Fibroblast of pulmonary artery (primary cell): Measurements from ENCODE around the gene SMCO2.

Source experiments
- DNase-seq: peaks from one replicate; pipeline ENCODE4 v3.0.0-alpha.2; 2010; ENCODE audit warnings: low read depth
- H3K4me3 ChIP-seq: replicated peaks from 2 replicates; pipeline ENCODE4 v1.5.1; 2011; ENCODE audit warnings: low read depth, mild to moderate bottlenecking, control low read depth, low read length, moderate library complexity
- CTCF ChIP-seq: IDR thresholded peaks from 2 replicates; pipeline ENCODE4 v1.5.1; 2011; ENCODE audit warnings: mild to moderate bottlenecking, control low read depth, low read length, inconsistent platforms; ENCODE audit errors: missing control alignments

The SMCO2 gene

DNA sequence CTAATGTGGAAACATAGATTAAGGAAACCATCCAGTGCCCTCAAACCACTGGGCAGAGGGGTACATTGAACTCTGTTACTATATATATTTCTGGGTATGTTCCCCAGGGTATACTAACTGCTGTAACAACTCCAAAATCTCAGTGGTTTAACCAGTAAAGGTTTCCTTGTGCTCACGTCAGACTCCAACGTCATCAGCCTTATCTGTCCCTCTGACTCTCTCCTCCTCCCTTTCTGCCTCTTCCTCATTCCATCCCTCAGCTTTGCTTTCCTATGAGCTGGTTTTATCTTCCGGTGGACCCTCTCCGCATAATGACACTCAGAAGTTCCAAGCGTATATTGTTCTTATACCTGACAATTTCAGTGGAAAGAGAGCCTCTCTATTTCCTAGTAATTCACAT lies 21.2 kb upstream of the SMCO2 start:
- TF ChIP-seq CTCF, result no peak
- DNase-seq, result peak; percentile 84
- H3K4me3 ChIP-seq, result no peak overlapping the region

DNA sequence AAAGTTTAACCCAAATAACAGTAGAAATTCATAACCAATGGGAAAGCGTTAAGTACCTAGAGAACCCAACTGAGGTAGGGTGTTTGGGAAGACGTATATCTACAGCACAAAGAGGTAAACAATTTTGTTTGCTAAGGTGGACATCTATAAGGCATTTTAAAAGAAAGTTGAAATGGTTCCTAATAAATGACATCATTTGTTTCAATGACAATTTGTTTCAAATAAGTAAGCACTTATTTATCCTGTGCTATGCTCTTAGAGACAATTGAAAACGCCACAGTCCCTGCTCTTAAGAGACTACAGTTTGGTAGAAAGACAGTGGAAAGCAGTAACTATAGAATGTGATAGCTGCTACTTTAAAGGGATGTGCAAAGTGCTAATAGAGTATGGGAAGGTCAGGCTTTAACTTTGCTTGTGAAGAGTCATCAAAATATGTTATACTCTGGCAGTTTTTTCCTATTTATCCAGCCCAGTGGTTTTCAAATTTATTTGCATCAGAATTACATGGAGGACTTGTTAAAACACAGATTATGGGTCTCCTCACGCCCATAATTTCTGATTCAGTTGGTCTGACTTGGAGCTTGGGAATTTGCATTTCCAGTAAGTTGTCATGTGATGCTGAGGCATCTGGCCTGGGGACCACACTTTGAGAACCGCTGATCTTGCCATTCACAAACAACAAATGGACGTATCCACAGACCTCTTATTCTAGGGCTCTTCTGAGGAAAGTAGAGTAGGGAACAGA lies 19.6 kb upstream of the SMCO2 start:
- DNase-seq, result no peak
- TF ChIP-seq CTCF, result no peak
- H3K4me3 ChIP-seq, result no peak overlapping the region

- no peak for DNase-seq
- no peak for TF ChIP-seq CTCF
- H3K4me3 ChIP-seq, result no peak overlapping the region
These were observed 18.7 kb upstream of the SMCO2 start for GRCh38 chr12:27427824-27428223.

- no peak for DNase-seq
- TF ChIP-seq CTCF, result no peak
- H3K4me3 ChIP-seq, result no peak overlapping the region
These were observed 18.1 kb upstream of the SMCO2 start for GRCh38 chr12:27428466-27428865.

DNA sequence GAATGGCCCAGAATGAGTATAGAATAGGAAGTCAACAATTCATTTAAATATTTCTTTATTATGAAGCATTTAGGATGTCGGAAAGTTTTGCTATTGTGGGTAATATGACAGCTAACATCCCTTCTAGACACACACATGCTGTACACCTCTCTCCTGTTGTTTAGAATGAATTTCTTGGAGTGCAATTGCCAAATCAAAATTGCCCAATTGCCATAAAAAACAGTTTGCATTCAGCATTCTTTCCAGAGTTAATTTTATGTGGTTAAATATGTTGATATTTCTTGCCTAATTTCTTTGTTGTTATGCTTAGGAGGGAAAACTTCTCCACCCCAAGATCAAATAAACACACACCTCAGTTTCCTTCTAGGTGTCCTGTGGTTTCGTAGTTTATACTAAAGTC lies 16.9 kb upstream of the SMCO2 start:
- no peak overlapping the region for H3K4me3 ChIP-seq
- DNase-seq, result peak; percentile 33
- no peak for TF ChIP-seq CTCF

DNA sequence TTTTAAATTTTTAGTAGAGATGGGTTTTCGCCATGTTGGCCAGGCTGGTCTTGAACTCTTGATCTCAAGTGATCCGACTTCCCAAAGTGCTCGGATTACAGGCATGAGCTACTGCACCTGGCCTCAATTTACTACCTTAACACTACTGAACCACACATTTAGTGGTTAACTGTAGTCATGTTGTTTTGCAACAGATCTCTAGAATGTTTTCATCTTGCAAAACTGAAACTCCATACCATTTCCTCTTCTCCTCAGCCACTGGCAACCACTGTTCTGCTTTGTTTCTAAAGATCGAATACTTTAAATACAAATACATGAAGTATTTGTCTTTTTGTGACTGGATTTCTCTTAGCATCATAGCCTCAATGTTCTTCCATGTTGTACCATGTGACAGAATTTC lies 15.4 kb upstream of the SMCO2 start:
- TF ChIP-seq CTCF, result no peak
- H3K4me3 ChIP-seq, result no peak overlapping the region
- no peak for DNase-seq
